Osteoblast (primary cell): Measurements from ENCODE around the gene COL17A1. TPM values are rescaled to one million over a fixed set of nuclear protein-coding genes. Genes with fewer than 3 reads are reported as not detected.

Experiments used
- DNase-seq: peaks from one replicate; pipeline ENCODE4 v3.0.0; 2011; ENCODE audit warnings: low spot score, mixed read lengths; ENCODE audit not compliant: insufficient read length; ENCODE audit errors: missing footprints
- H2AFZ ChIP-seq: 2 replicates; pipeline ENCODE4 v1.6.0; 2011; ENCODE audit warnings: mild to moderate bottlenecking, low read length
- H3K27ac ChIP-seq: 2 replicates; pipeline ENCODE4 v1.5.1; 2011; ENCODE audit warnings: mild to moderate bottlenecking, low read depth, low read length, moderate library complexity
- H3K27me3 ChIP-seq: 2 replicates; pipeline ENCODE4 v1.6.0; 2012; ENCODE audit warnings: mild to moderate bottlenecking, control low read depth, inconsistent platforms, low read length, moderate library complexity; ENCODE audit not compliant: insufficient read depth
- H3K36me3 ChIP-seq: 2 replicates; pipeline ENCODE4 v1.5.1; 2011; ENCODE audit warnings: mild to moderate bottlenecking, low read length, control low read depth, moderate library complexity; ENCODE audit not compliant: insufficient read depth
- H3K4me1 ChIP-seq: 2 replicates; pipeline ENCODE4 v1.5.1; 2011; ENCODE audit warnings: mild to moderate bottlenecking, low read length, control low read depth, moderate library complexity; ENCODE audit not compliant: insufficient read depth
- H3K4me2 ChIP-seq: 2 replicates; pipeline ENCODE4 v1.6.0; 2011; ENCODE audit warnings: mild to moderate bottlenecking, low read length; ENCODE audit not compliant: insufficient read depth
- H3K4me3 ChIP-seq: fragments of 200-600 bp; sonication (generic); 3 replicates; pipeline ENCODE4 v1.5.1; 2012; ENCODE audit warnings: mild to moderate bottlenecking, low read length, inconsistent platforms; ENCODE audit not compliant: insufficient read depth
- H3K79me2 ChIP-seq: 2 replicates; pipeline ENCODE4 v1.6.0; 2012; ENCODE audit warnings: mild to moderate bottlenecking, low read length, control low read depth, inconsistent platforms; ENCODE audit not compliant: insufficient read depth
- H3K9me3 ChIP-seq: 2 replicates; pipeline ENCODE4 v1.5.1; 2011; ENCODE audit warnings: low read depth, low read length, control low read depth
- H4K20me1 ChIP-seq: 2 replicates; pipeline ENCODE4 v1.6.0; 2012; ENCODE audit warnings: mild to moderate bottlenecking, low read length, control low read depth; ENCODE audit not compliant: insufficient read depth
- total RNA-seq: library from RNA; depleted of rRNA; stranded (reverse); fragments of >200 nt; gene quantifications from 2 replicates; pipeline ENCODE4 v1.2.3, GENCODE V29; 2012
- TF ChIP-seq, protein P1 (sequence below): IDR thresholded peaks from 2 replicates; pipeline ENCODE4 v1.5.1; 2011; ENCODE audit warnings: mild to moderate bottlenecking, low read depth, low read length, moderate library complexity; ENCODE audit errors: extremely low read depth

COL17A1 gene
- total RNA-seq, 1 donor: under 0.01 TPM

DNA sequence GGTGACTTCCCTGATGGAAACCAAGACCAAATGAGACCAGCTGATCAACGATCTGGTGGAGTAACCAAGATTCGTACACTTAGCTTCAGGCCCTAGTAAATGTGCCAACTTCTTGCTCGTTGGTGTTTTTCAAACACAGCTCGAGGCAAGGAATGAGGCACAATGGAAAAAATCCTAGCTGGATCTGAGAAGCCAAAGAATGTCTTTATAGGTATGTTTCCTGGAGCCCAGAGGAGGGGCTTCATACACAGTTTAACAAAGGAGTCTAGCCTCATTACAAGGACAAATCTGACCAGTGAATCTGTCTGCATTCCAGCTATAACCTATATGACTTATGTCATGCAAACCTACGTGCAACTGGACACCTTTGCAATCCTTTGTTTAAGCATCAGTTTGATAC is 3.7 kb downstream of the COL17A1 start:
- no peaks in the 10 kb centered on the region for H3K9me3 ChIP-seq
- no peaks in the 10 kb centered on the region for H3K4me1 ChIP-seq
- H3K27ac ChIP-seq: no peak overlapping the region
- H3K79me2 ChIP-seq: no peaks in the 10 kb centered on the region
- H3K4me2 ChIP-seq: no peak overlapping the region
- H2AFZ ChIP-seq: no peak overlapping the region
- H4K20me1 ChIP-seq: no peaks in the 10 kb centered on the region
- no peaks in the 10 kb centered on the region for H3K36me3 ChIP-seq
- no peak for DNase-seq
- H3K27me3 ChIP-seq: no peaks in the 10 kb centered on the region
- no peak overlapping the region for H3K4me3 ChIP-seq
- TF ChIP-seq, protein P1, sequence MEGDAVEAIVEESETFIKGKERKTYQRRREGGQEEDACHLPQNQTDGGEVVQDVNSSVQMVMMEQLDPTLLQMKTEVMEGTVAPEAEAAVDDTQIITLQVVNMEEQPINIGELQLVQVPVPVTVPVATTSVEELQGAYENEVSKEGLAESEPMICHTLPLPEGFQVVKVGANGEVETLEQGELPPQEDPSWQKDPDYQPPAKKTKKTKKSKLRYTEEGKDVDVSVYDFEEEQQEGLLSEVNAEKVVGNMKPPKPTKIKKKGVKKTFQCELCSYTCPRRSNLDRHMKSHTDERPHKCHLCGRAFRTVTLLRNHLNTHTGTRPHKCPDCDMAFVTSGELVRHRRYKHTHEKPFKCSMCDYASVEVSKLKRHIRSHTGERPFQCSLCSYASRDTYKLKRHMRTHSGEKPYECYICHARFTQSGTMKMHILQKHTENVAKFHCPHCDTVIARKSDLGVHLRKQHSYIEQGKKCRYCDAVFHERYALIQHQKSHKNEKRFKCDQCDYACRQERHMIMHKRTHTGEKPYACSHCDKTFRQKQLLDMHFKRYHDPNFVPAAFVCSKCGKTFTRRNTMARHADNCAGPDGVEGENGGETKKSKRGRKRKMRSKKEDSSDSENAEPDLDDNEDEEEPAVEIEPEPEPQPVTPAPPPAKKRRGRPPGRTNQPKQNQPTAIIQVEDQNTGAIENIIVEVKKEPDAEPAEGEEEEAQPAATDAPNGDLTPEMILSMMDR: no peak

DNA sequence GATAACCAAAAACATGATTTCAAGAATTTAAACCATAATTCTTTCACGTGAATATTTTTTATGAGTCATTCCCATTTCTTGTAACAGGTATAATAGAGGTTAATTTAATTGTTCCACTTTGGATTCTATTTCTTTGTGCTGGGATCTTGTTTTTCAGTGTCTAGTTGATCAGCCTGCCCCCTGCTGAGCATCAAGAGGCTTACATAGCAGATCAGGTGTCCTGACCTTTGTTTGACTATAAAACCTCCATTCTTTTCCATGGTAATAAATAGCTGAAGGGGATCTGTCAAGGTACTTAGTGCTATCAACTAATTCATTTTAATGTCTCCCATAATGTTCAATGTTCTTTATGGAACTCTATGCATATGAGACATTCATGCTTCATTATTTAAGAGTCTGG is 4.9 kb downstream of the COL17A1 start:
- no peaks in the 10 kb centered on the region for H3K79me2 ChIP-seq
- H3K4me3 ChIP-seq: no peak overlapping the region
- TF ChIP-seq, protein P1: peak; percentile 45
- DNase-seq: no peak
- H3K4me1 ChIP-seq: no peaks in the 10 kb centered on the region
- H3K36me3 ChIP-seq: no peaks in the 10 kb centered on the region
- H4K20me1 ChIP-seq: no peaks in the 10 kb centered on the region
- H3K4me2 ChIP-seq: no peak overlapping the region
- peaks cover 10% of the 10 kb centered on the region for H3K27me3 ChIP-seq
- H3K27ac ChIP-seq: no peak overlapping the region
- H2AFZ ChIP-seq: no peak overlapping the region
- H3K9me3 ChIP-seq: no peaks in the 10 kb centered on the region

DNA sequence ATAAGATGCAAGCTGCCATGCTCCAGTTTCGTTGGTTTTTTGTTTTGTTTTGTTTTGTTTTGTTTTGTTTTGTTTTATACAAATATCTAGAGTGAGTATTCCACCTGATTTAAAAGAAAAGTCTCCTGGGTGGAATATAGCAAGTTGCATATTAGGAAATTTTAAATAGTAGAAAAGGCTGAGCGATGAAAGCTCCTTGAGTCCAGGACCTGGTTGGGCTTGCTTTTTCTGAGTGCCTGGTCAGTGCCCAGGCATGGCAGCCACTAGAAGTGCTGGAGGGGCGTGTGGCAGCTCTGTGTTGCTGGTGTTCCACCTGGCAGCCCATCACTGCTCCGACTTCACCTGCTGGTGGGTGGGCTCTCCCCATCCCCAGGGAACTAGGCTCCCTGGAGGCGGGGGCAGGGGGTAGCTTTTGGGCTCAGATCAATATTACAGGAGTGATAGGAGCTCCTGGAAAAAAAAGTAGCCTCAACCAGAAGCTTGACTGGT is 8.0 kb downstream of the COL17A1 start:
- H3K4me1 ChIP-seq: no peaks in the 10 kb centered on the region
- H3K4me2 ChIP-seq: peak overlapping the region; percentile 21
- no peak overlapping the region for H3K27ac ChIP-seq
- TF ChIP-seq, protein P1: no peak
- no peaks in the 10 kb centered on the region for H4K20me1 ChIP-seq
- no peaks in the 10 kb centered on the region for H3K36me3 ChIP-seq
- no peak for DNase-seq
- H3K79me2 ChIP-seq: no peaks in the 10 kb centered on the region
- no peaks in the 10 kb centered on the region for H3K9me3 ChIP-seq
- H3K27me3 ChIP-seq: peaks cover 26% of the 10 kb centered on the region
- H2AFZ ChIP-seq: no peak overlapping the region
- H3K4me3 ChIP-seq: no peak overlapping the region

DNA sequence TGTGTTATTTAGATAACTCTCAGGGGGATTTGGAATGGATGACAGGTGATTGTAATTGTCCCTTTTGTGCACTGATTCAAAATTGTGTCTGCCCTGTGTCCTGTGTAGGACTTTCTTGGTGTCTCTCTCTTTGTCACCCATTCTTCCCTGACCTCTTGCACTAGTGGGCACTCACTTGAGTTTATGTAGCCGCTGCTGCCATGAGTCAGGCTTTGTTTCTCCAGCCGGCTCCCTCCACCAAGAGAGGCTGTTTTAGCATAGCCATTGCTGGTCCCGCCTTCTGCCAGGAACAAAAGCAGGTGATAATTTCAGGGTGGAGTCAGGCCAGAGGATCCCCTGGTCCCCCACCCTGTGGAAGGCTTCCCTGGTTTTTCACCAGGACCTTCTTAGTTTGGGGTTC is 8.4 kb downstream of the COL17A1 start:
- TF ChIP-seq, protein P1: no peak
- H3K4me1 ChIP-seq: no peaks in the 10 kb centered on the region
- peak overlapping the region; percentile 21 for H3K4me2 ChIP-seq
- no peaks in the 10 kb centered on the region for H3K36me3 ChIP-seq
- no peak for DNase-seq
- H3K27ac ChIP-seq: no peak overlapping the region
- H2AFZ ChIP-seq: no peak overlapping the region
- H3K27me3 ChIP-seq: peaks cover 28% of the 10 kb centered on the region
- no peaks in the 10 kb centered on the region for H3K9me3 ChIP-seq
- no peaks in the 10 kb centered on the region for H3K79me2 ChIP-seq
- no peaks in the 10 kb centered on the region for H4K20me1 ChIP-seq
- no peak overlapping the region for H3K4me3 ChIP-seq
